ENCODE measurements around the gene SHC1.

SHC1 gene

DNA sequence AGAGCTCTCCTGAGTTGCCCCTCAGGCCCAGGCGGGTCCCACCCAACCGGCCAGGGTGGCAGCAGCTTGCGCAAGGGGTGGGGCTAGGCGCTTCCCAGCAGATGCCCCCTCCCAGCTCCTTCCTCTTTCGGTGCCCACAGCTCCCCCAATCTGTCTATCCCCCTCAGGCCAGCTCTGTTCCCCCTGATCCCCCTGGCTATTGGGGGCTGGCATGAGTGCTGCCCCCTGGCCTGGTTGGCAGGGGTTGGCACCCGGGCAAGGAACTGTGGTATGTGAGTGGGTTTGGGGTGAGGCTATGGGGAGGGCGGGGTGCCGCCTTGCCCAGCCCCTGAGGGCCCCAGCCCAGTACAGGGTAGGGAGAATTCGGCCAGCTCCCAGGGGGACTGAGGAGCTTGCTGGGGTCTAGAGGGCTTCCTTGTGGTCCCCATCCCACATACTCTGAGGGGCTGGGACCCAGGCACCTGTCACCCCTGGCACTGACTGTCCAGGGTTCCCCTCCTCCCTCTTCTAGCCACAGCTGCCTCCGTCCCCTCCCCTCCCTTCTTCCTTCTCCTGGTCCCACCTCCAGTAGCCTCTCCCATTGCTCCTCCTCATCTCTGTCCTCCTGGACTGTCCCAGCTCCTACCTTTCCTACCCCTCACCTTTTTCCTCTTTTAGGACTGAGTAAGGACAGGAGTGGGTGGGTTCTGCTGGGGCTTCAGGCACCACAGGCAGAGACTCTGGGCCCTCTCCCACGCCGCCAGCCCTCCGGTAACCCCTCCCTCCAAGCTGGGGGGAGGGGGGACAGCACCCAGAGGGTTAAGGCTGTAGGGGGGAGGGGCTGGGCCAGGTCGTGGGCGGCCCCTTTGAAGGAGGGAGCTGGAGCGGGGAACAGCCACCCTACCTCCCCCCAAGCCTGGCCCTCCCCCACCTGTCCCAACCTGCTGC lies 37.7 kb upstream of the SHC1 start:
- DNase-seq (ENCODE audit: low read depth), result peak; percentile 67

GRCh38 chr1:155007251-155007828 lies 36.8 kb upstream of the SHC1 start:
- DNase-seq (ENCODE audit: low read depth), result no peak

- no peak for DNase-seq (ENCODE audit: low read depth)
These were observed 36.1 kb upstream of the SHC1 start for GRCh38 chr1:155006601-155007101.

GRCh38 chr1:155005076-155006011 lies 34.8 kb upstream of the SHC1 start:
- no peak for DNase-seq (ENCODE audit: low read depth)

- DNase-seq (ENCODE audit: low read depth), result no peak
These were observed 34.0 kb upstream of the SHC1 start for GRCh38 chr1:155004352-155005075.

DNA sequence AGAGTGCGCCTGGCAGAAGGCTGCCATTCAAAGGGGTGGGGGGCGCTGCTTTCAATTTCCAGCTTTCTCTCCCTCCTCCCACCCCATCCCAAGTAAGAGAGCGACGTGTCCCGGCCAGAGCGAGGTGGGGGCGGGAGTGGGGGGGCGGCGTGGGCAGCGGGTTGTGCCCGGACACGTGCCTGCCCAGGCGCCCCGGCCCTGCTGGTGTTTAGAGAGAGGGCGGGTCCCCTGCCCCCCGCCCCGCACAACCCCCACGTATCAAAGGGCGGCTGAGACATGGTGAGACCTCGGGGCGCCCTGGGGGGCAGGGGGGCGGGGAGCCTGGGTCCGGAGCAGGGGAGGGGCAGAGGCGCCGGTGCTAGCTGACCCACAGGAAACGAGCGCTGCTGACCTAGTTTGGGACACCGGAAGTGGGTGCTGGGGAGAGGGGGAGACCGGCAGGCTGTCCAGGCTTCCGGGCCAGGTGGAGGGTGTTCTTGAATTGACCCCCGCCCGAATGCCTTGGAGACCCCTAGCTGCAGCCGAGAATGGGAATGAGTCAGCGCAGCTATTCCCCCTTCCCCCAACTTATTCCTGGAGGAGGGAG lies 33.3 kb upstream of the SHC1 start:
- no peak for DNase-seq (ENCODE audit: low read depth)

GRCh38 chr1:155003227-155003765 lies 32.7 kb upstream of the SHC1 start:
- DNase-seq (ENCODE audit: low read depth), result no peak

DNA sequence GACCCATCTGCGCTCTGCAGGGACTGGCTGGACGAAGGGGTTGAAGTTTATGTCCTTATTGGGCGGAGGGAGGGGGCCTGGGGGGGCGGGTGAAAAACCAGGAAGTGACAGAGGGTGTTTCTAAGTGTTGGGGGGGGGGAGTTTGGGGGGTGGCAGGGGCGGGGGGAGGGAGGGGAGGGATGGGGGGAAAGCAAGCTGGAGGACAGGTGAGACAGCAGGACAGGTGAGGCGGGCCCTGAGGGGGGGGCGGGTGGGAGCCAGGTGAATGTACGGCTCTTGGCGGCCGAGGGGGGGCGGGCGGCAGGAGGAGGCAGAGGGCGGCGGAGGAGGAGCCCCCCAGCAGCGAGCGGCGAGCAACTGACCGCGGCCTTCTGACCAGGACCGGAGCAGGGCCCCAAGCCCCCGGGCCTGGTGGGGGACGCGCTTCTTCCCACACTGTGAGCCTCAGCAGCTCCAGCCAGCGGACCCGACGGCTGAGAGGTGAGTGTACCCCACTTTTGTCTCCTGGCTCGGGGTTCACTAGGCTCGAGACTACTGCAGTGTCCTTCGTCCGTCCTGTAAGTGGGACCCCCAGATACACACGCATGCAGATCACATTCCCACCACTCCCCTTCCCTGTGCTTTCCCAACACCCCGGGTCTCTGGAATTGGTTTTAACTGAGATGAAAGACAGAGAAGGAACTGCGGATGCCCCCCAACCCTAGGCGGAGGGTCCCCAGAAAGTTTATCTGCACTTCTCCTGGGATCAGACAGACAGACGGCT lies 32.1 kb upstream of the SHC1 start, which contains the start of gene ZBTB7B:
TSS of gene ZBTB7B (plus strand) at position 339 of the 763 bp plus-strand sequence. CDS start 11,859 bp downstream, outside the sequence.
- no peak for DNase-seq (ENCODE audit: low read depth)

GRCh38 chr1:155001675-155002463 lies 31.3 kb upstream of the SHC1 start:
- peak; percentile 97 for DNase-seq (ENCODE audit: low read depth)

- no peak for DNase-seq (ENCODE audit: low read depth)
These were observed 30.8 kb upstream of the SHC1 start for GRCh38 chr1:155001425-155001674.

GRCh38 chr1:155000726-155001424 lies 30.3 kb upstream of the SHC1 start:
- DNase-seq (ENCODE audit: low read depth), result peak; percentile 62

DNA sequence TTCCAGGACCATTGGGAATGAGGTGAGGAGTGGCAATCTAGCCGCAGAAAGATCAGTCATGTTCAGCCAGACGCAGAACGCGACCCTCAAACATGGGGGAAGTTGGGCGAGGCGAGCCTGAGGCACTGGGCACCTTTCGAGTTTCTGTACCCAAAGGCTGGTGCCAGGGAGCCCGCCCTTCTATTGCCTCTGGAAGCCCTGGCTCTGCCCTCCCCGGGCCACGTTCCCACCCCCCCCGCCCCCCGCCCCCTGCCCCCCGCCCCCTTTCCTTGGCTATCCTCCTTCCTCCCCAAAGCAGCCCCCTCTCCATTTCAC lies 29.8 kb upstream of the SHC1 start:
- DNase-seq (ENCODE audit: low read depth), result no peak

DNA sequence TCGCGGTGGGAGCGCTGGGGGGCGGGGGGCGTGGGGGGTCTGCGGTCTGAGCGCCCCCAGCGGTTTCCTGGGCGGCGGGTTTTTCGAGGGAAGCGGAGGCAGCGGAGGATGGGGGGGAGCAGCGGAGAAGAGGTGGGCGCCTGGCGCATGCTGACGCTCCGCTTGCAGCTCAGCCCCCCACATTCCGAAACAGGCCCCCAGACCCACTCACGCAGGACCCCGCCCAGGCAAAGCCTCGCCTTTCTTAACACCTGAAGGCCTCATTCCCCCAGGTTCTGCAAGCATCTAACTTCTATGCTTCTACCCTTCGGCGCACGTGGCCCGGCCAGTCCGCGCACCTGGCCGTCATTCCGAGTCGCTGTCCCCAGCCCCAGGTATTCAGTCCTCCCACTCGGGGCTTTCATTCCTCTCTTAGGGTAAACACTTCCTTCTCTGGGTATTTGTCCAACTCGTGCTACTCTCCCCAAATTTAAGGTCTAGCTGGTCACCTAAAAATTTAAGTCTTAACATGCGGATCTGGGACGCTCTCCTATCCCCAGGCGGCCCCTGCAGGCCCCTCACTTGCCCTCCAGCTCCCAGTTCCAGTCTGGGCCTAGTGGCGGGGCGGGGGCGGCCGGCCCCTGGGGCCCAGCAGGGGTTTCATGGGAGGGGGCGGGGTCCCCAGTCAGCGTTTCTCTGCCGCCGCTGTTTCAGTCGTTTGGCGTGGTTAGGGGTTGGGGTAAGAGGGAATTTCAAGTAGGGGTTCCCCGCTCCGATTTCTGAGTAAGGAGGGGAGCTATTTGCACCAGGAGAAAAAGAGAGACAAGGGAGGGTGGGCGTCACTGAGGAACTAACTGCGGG lies 29.2 kb upstream of the SHC1 start:
- DNase-seq (ENCODE audit: low read depth), result peak; percentile 35

DNA sequence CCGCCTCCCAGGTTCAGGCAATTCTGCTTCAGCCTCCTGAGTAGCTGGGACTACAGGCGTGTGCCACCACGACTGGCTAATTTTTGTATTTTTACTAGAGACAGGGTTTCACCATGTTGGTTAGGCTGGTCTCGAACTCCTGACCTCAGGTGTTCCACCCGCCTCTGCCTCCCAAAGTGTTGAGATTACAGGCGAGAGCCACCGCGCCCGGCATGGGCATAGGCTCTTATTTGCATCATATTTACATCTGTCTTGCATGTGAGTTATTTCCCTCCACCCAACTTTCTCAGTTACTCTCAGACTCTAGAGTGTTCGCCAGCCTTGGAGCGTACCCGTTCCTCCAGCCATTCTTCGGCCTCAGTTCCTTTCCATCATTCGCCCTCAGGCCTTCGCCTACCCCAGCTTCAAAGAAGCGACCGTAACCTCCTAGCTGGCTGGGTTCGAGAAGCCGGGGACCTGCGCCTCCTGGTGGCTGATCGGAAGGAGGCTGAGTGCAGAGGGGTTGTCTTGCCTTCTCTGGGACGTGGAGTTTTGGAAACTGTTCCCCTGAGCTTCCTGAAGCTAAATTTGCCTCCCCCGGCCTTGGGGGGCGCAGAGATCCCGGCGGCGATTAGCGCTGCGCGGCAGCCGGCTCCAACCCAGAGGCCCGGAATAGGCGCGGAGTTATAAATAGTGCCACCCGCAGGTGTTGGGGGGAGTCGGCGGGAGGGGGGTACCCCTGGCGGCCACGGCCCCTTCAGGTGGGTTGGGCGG lies 28.4 kb upstream of the SHC1 start:
- DNase-seq (ENCODE audit: low read depth), result peak; percentile 58

DNA sequence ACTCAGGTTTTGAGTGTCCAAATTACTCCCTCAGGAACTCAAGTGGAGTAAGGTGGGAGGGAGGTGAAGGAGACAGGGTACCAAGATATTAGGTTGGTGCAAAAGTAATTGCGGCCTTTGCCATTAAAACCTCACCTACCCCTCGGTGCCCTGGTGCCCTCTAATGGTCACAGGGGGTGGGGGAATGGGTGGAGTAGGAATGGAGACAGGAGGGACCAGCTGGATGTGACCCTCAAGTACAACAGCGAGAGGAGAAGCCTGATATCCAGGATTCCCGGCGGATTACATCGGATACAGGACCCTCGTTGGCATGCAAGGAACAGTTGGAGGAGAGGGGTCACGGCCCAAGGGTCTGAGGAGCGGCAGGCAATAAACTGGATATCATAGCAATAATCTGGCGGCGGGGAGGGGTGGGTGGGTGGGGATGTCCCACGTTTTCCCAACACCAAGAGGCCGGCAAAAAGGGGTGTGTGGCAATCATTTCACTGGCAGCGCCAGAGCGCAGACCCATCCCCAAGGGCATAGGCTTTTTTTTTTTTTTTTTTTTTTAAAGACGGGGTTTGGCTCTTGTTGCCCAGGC lies 27.7 kb upstream of the SHC1 start:
- DNase-seq (ENCODE audit: low read depth), result no peak

- no peak for DNase-seq (ENCODE audit: low read depth)
These were observed 26.6 kb upstream of the SHC1 start for GRCh38 chr1:154996966-154997701.
